HG02623 (cell line): ENCODE data around the gene TSC2.
"Not testable (repeated sequence)": the region's sequence is repeated elsewhere in the genome, so short reads cannot be mapped to it uniquely, and the experiment has no call there.

Source experiments
- ATAC-seq: cut with Tn5 transposase; IDR thresholded peaks from one replicate; pipeline ENCODE4 v1.9.1; 2021; ENCODE audit warnings: moderate library complexity; ENCODE audit not compliant: unreplicated experiment

The TSC2 gene

DNA sequence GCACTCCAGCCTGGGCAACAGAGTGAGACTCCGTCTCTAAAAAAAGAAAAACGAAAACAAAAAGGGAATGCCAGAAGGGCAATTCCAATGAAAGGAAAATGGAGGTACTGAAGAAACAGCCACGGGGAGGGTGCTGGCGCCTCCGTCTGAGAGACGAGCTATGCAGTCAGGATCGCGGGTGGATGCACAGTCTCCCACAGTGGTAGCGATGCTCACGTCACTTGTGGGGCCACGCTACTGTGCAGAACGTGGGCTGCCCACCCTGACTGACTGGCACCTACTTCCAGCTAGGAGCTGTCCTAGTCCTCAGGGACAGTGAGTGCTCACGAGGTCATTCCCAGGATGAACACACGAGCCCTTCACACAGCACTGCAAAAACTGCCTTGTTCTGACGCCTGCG is 53.8 kb downstream of the TSC2 start:
- not testable (repeated sequence) for ATAC-seq

DNA sequence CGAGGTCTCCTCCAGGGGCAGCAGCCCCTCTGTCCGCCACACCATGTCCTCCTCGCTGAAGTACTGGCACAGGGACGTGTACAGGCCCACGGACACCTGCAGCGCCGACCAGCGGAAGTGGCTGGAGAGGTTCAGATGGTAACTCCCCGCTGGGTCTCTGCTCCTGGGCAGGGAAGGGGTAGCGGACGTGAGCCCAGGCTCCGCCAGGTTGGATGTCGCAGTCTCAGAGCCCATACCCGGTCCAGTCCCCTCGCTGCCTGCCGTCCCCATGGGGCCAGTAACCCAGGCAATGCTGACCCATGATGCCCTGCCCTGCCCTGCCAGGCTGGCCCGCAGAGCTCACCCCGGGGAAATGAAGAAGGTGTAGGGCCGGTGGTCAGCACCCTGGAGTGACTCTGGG is 54.7 kb downstream of the TSC2 start:
- no peak for ATAC-seq

DNA sequence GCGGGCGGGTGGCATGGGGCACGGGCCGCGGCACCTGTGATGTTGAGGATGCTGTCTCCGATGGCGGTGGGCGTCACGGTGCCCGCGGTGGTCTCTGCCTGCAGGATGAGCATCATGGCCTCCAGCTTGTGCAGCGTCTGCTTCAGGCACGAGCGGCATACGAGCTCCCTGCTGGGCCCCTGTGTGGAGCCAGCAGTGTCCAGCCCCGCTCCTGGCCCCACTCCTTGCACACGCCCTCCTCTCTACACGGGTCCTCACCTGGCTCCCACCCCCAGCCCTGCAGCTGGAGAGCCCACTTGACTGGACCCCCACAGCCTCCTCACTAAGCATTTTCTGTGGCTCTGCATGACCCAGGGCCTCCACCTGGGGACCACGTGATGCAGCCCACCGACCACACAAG is 56.7 kb downstream of the TSC2 start:
- not testable (repeated sequence) for ATAC-seq

DNA sequence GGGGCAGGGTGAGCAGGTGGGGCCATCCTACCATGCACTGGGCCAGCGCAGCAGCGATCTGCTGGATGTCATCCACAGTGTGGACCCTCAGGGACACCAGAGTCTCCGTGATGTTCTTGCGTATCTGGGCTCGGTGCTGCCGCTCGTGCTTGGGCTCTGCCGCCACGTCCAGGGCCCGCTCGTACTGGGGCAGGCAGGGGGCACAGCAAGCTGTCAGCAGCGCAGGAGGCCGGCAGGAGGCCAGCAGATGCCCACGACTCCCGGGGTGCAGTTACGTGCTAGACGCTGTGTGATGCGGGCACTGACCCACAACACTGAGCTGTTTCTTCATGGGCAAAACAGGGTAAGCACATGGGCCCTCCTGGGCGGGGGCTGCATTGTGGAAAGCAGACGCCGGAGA is 57.5 kb downstream of the TSC2 start:
- not testable (repeated sequence) for ATAC-seq

DNA sequence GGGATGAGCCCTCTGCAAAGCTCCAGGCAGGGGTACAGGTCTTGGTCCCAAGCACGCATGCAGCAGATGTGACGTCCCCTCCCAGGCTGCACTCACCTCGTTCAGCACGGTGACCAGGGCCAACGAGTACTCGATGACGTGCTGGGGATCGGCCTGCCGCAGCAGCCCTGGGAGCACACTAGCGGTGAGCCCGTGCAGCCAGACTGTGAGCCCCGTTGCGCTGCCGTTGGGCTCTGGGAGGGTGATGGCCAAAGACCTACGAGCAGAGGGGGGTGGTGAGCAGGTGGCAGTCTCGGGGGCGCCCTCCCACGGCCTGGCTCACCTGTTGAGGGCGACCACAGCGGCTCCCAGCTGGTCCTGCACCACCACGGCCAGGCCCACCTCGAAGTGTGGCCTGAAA is 58.0 kb downstream of the TSC2 start:
- ATAC-seq, result not testable (repeated sequence)

DNA sequence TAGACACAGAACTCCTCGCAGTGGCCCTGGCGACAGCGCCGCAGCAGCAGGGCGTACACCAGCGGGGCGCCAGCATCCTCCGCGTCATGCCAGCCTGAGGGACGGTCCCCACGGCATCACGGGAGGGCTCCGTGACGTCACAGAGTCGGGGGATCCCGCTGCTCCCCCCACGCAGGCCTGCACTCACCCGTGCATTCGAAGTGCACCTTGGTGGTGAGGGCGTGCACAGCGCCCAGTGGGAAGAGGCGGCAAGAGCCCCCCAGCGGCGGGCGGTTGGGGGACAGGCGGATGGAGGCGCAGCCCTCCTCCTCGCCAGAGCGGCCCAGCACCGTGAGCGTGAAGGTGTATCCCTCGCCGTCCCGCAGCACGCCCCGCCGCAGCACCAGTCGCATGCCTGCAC is 58.4 kb downstream of the TSC2 start:
- ATAC-seq, result not testable (repeated sequence)

DNA sequence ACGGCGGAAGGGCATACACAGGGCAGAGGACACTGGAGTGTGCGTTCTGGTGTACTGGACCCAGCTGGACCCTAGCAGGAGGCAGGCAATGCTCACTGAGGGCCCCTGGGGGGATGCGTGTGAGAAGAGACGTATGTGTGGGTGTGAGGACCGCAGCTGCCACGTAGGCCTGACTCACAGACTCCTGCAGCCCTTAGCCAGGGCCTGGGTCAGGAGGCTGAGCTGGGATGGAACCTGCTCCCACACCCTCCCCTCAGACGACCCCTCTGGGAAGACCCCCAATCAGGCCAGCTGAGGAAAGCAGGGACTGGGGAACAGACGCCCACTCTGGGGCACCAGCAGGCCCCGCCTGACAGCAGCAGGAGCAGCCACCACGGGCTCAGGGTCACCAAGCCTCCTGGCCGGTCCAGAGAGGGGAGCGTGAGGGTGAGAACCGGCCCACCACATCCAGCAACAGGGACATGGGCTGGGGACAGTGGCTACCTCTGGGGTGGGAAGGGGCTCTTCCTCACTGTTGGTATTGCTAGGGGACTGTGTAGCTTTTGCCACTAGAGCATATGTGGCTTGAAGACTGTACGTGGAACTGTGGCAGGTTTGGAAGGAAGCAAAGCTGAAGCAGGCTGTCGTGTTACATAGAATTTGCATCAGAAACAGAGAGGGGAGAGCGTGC is 59.5 kb downstream of the TSC2 start:
- not testable (repeated sequence) for ATAC-seq

DNA sequence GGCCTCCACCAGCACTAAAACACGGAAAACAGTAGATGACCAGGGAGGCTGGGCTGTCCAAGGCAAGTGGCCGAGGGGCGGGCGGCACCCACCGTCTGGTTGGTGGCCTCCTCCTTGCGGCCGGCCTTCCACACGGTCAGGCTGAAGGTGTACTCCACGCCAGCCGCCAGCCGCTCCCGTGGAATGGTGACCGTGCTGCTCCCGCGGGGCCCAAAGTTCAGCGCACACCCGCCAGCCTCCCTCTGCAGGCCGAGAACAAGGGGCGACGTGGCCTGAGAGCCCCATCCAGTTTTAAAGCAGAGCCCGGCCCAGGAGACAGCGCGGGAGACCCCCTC is 60.0 kb downstream of the TSC2 start:
- not testable (repeated sequence) for ATAC-seq

DNA sequence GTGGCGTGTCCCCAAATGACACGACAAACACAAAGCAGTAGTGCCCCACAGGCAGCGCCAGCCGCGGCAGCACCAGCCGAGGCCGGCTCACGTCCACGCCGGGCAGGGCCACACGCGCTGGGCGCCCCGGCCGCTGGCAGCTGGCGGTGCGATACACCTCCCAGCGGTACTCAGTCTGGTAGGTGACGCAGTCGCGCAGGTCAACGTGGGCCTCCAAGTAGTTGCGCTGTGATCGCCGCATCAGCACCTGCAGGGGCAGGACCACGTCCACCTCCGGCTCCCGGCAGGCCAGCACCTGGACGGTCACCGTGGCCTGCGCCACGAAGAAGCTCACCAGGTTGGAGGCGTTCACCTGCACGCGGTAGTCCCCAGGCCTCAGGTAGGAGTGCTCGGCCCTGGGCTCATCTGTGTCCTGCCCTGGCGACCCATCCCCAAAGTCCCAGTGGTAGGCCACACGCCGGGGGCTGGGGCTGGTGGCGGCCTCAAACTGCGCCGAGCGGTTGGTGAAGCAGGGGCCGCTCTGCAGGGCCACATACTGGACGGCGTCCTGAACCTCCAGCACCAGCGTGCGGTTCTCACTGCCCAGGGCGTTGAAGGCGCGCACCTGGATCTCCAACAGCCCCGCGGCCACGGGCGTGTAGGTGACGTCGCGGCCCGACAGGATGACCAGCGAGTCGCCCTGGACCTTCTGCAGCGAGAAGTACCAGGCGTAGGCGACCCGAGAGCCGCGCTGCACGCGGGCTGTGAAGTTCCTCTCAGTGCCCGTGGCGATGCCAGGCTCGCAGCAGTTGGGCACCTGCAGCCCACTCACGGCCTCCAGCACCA is 60.9 kb downstream of the TSC2 start:
- not testable (repeated sequence) for ATAC-seq

DNA sequence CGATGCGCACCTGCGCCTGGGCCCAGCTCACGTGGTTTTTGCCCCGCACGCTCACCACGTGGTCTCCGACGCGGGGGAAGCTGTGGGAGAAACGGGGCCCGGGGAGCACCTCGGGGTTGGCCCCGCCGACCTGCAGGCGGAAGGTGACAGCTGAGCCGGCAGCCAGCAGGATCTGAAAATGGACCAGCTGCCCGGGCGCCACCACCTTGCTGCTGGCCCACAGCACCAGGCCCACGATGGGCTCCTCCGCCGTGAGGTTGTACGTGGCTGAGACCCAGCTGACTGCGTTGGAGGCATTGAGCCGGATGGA is 61.4 kb downstream of the TSC2 start:
- ATAC-seq, result not testable (repeated sequence)

DNA sequence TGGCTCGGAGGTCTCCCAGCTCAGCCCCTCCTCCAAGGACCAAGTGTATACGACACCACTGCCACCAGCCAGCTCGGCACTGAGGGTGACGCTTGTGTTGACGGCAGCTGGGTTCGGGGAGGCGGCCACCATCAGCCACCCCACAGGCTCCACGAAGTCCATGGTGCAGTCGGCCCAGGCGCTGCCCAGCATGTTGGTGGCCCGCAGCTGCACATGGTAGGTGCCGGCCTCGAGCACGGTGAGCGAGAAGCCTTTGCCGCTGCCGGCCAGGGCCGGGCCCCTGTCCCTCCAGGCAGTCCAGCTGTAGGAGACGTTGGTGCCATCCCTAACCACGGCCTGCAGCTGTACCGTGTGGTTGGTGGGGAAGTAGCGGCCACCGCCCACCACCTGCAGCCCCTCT is 62.1 kb downstream of the TSC2 start:
- ATAC-seq, result not testable (repeated sequence)

DNA sequence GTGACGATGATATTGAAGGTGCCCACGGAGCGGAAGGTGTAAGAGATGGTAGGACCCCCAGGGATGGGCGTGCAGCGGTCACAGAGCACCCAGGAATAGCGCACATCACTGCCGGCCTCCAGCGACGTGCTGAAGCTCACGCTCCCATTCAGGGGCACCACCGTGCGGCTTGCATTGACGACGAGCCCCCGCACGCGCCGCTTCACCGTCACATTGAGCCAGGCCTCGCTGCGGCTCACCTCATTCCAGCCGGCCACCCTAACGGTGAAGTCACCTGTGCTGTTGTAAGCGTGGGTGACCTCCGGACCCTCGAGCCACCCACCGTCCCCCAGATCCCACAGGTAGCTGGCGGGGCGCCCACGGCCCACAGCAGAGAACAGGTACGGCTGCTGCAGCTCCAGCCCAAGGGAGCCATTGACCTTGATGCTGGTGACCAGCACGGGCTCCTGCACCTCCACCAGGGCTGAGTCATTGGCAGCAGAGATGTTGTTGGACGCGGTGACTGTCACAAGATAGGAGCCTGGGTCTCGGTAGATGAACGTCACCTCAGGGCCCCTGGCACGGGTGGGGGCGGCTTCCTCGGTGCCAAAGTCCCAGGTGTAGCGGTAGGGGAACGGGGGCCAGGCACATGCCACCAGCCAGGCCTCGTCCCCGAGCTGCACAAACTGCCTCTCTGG is 62.7 kb downstream of the TSC2 start:
- ATAC-seq, result not testable (repeated sequence)

DNA sequence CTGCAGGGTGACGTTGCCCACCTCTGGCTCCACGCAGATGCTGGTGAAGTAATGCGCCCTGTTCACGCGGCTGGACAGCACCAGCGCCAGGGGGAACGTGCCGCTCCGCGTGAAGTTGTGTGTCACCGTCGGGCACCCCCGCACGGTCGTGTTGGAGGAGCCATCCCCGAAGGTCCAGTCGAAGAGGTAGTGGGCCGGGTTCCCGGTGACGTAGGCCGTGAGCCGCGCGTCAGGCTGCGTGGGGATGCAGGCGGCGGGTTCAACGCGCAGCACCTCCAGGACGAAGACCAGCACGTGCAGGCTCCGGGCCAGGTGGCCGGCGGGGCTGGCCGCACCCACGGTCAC is 63.2 kb downstream of the TSC2 start:
- not testable (repeated sequence) for ATAC-seq

DNA sequence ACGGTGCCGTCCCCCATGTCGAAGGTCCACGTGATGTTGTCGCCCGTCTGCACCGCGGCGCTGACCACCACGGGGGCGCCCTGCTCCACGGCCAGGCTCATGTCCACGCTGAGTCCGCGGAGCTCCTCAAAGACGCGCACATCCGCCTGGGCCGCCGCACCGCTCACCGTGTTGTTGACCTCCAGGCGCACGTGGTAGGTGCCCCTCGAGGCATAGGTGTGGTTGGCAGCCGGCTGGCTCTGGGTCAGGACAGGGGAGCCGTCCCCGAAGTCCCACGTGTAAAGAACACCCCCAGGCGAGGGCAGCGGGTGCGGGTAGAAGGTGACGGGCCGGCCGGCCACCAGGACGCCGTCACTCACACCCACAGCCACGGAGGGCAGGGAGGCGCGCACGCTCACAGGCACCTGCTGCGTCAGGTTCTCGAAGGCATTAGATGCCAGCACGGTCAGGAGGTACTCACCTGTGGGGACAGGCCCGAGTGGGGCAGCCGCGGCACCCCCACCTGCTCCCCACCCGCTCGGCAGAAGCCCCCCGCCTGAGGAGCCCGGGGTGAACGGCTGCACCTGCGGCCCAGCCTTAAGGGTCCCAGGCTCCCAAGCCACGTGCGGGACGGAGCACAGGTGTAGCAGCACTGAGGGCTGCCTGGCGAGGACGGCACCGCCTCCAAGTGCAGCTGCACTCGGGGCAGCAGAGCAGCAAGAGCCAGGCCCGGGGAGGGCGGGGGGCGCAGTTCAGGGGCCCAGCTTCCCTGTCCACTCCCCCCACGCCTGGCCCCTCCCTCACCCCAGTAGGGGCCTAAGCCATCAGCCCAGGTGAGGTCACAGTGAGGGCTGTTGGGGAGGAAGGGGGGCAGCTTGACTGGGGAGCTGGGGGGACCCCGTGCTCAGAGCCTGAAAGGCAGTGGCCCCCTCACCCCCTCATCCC is 63.9 kb downstream of the TSC2 start:
- ATAC-seq, result not testable (repeated sequence)

DNA sequence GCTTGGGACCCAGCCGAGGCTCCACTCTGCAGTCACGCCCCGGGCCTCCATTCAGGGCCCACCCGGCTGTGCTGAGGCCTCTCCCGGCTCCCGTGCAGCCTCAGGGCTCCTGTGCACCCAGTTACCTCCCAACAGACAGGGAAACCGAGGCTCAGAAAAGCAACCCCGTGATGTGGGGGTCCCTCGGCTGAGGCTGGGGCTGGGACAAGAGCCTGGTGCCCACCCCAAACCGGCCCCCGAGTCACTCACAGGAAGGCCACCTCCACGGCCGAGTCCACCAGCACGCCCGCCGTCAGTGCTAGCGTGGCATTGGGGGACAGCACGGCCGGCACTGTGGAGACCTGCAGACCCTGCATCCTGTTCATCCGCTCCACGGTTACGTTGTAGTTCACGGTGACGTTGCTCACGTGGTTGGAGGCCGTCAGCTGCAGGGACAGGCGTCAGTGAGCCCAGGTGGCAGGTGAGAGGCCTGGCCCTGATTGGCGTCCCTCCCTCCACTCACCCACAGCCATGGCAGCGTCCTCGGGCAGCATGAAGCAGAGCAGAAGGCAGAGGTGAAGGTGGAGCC is 64.8 kb downstream of the TSC2 start:
- ATAC-seq, result not testable (repeated sequence)

DNA sequence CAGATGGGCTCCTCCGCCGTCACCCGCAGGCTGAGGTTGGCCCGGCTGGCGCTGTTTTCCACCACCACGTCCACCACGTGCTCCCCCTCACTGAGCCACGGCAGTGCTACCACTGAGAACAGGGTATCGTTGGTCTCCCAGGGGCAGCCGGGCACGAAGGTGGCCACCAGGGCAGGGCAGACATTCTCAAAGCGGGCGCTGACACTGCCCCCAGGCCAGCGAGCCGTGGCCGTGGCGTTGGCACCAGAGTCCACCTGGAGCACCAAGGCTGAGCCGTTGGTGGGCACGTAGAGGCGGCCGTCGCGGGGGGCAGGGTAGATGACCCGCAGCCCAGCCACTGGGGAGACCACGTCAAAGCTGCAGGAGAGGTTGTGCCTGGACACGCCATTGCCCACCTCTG is 66.4 kb downstream of the TSC2 start:
- ATAC-seq, result not testable (repeated sequence)

DNA sequence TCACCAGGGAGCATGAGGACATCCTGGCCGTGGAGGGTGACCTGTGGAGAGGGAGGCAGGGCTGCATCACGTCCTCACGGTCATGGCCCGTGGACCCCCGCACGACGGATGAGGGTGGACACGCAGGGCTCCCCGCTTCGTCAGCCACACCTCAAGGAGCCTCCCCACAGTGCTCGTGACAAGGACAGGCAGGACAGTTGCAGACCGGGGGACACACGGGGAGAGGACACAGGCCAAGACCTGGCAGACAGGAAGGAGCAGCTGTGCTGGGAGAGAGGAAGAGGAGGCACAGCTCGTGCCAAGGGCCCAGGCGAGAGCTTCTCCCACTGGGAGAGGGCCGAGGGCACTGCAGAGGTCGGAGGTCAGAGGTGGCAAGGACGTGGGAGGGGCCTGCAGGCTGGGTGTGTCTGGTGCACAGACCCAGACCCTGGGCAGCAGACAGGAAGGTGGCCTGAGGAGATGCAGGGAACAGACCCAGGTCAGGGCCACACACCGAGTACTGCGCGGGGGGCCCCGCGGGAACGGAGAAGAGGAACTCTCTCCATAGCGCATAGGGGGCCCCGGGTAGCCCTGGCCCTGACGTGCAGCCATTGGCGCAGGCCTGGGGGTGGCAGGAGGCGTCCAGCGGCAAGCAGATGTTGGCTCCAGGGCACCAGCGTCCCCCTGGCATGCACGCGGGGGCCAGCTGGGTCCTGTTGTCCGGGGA is 67.3 kb downstream of the TSC2 start:
- ATAC-seq, result not testable (repeated sequence)

DNA sequence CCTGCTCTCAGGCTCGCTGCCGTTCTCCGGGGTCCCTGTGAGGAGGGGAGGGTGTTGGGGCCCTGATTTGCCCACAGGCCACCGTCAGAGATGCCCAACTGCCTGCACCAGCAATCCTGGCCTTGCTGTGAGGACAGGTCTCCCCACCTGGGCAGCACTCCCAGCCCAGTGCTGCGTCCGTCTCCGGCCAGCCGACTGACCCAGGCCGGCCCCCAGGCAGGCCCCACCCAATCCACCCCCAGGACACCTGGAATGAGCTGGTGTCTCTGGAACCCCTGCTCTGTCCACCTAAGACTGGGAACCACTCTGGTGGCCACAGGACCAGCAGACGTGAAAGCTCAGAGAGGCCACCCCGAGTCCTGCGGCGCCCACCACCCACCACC is 67.8 kb downstream of the TSC2 start:
- ATAC-seq, result no peak

DNA sequence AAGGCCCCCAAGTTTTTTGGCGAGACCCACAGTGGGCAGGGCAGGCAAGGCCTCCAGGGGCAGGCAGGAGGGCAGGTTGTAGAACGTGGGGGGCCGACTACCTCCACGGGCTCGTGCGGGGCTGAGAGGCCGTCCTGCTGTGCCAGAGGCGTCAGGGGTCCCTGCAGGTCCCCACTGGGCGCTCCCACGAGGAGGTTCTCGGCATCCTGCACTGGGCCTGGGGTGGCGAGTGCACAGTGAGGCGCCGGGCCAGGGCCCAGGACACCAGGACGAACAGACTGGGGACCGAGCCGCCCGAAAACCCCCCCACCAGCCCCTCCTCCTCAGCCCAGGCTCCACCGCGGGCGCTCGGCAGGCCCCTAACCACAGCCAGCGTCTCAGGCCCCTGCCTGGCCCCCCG is 68.6 kb downstream of the TSC2 start:
- not testable (repeated sequence) for ATAC-seq

DNA sequence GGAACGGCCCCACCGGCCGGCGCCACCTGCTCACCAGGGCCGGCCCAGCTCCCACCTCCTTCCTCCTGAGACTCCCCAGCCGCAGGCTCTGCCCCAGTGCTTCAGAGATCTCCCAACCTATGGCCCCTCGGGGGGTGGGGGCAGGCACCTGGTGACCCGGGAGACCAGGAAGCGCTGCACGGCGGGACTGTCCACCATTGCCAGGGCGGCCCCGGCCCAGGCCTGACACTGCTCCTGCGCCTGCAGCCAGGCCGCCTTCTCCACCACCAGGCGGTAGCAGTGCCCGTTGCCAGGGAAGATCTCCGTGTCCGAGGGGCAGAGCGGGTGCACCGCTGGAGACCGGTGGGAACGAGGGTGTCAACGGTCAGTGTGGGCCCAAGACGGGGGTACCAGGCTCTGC is 69.6 kb downstream of the TSC2 start:
- ATAC-seq, result not testable (repeated sequence)
